Endodermal cell (in vitro differentiated cells): Measurements from ENCODE around the gene ROBO1. TPM values are rescaled to one million over a fixed set of nuclear protein-coding genes. Genes with fewer than 3 reads are reported as not detected.

ENCODE experiments used
- DNase-seq: peaks from one replicate; pipeline ENCODE4 v3.0.0-alpha.2; 2017
- H3K27ac ChIP-seq: 2 replicates; pipeline ENCODE4 v1.5.1; 2013; ENCODE audit warnings: mild to moderate bottlenecking, low read depth, low read length, moderate library complexity
- H3K27me3 ChIP-seq: 2 replicates; pipeline ENCODE4 v1.6.1; 2013; ENCODE audit warnings: mild to moderate bottlenecking, low read length, moderate library complexity; ENCODE audit not compliant: insufficient read depth, control insufficient read depth, poor library complexity, severe bottlenecking
- H3K36me3 ChIP-seq: 2 replicates; pipeline ENCODE4 v1.7.0; 2013; ENCODE audit warnings: mild to moderate bottlenecking, low read length, moderate library complexity; ENCODE audit not compliant: control insufficient read depth, insufficient read depth
- H3K4me1 ChIP-seq: one replicate; pipeline ENCODE4 v1.7.0; 2013; ENCODE audit warnings: low read length; ENCODE audit not compliant: control insufficient read depth, insufficient read depth
- H3K4me3 ChIP-seq: 2 replicates; pipeline ENCODE4 v1.5.1; 2013; ENCODE audit warnings: mild to moderate bottlenecking, low read length, moderate library complexity
- H3K9ac ChIP-seq: 2 replicates; pipeline ENCODE4 v1.6.1; 2013; ENCODE audit warnings: mild to moderate bottlenecking, low read length, moderate library complexity; ENCODE audit not compliant: poor library complexity, severe bottlenecking; ENCODE audit errors: extremely low read depth
- H3K9me3 ChIP-seq: 2 replicates; pipeline ENCODE4 v1.6.1; 2013; ENCODE audit warnings: mild to moderate bottlenecking, low read length, moderate library complexity; ENCODE audit not compliant: control insufficient read depth
- H3K27ac Mint-ChIP-seq: 2 replicates; pipeline ENCODE4 v1.8.0; 2020; ENCODE audit warnings: mixed read lengths
- H3K27me3 Mint-ChIP-seq: 2 replicates; pipeline ENCODE4 v1.8.0; 2021; ENCODE audit warnings: mild to moderate bottlenecking, mixed read lengths; ENCODE audit not compliant: insufficient read depth
- H3K36me3 Mint-ChIP-seq: 2 replicates; pipeline ENCODE4 v1.8.0; 2020; ENCODE audit warnings: low read depth, mixed read lengths
- H3K4me1 Mint-ChIP-seq: 2 replicates; pipeline ENCODE4 v1.8.0; 2020; ENCODE audit warnings: mixed read lengths
- H3K4me3 Mint-ChIP-seq: 2 replicates; pipeline ENCODE4 v1.8.0; 2020; ENCODE audit warnings: mild to moderate bottlenecking, moderate library complexity, mixed read lengths
- H3K9me3 Mint-ChIP-seq: 2 replicates; pipeline ENCODE4 v1.8.0; 2020; ENCODE audit warnings: mild to moderate bottlenecking, mixed read lengths
- WGBS, 2 experiments: methylation state at CpG; one replicate each; pipeline versions ENCODE4 v1.1.5 to v1.1.7; 2013; ENCODE audit warnings: missing lambda C conversion rate in 2 of 2, mixed read lengths in 1 of 2; ENCODE audit not compliant: insufficient coverage in 1 of 2, insufficient read length in 1 of 2; 5-methylcytosine and 5-hydroxymethylcytosine counted together
- total RNA-seq, 2 donors: library from RNA; stranded (reverse); fragmentation: NEBNext Ultra II Directional in 1 of 2; extraction: Animal tissue kit (Norgen Biotek cat#: 25700) in 1 of 2; gene quantifications; 2 replicates in 1 of 2; 3 replicates in 1 of 2; pipeline ENCODE4 v1.2.1, GENCODE V29; 2021
- TF ChIP-seq, protein P1 (sequence below): fragments of 200-600 bp; sonication (generic); conservative IDR thresholded peaks from 2 replicates; pipeline ENCODE4 v1.5.0; 2021; ENCODE audit warnings: antibody characterized with exemption, mild to moderate bottlenecking

The ROBO1 gene
- total RNA-seq, 2 donors from 2014 or later: 74.8 to 75.9 TPM

DNA sequence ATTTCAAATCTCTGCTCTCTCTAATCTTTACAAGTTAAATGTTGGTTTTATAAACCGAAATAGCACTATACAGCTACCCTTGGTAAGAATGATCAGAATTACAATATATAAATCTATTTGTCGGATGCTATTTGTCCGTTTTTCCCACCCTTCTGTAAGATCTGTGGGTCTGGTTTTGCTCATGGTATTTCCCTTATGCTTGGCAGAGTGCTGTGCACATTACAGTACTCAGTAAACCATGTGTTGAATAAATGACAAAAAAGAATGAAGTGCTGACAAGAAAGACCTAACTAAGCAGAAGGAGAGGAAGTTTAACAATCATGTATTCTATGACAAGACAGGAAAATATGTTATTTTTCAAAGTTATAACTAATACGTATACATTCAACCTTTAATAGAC, 827.2 kb downstream of the ROBO1 start:
- H3K9me3 Mint-ChIP-seq: peaks cover 34% of the 10 kb centered on the region
- no peak overlapping the region for H3K27ac Mint-ChIP-seq
- H3K4me1 Mint-ChIP-seq: no peaks in the 10 kb centered on the region
- H3K4me3 Mint-ChIP-seq: no peak overlapping the region
- no peaks in the 10 kb centered on the region for H3K27me3 ChIP-seq
- peaks cover 37% of the 10 kb centered on the region for H3K36me3 Mint-ChIP-seq
- no peaks in the 10 kb centered on the region for H3K36me3 ChIP-seq
- 91% methylated on average over 4 of the region's 4 CpGs; no CpG with 5 or more reads in 1 of the 2 experiments for WGBS, 2 experiments
- no peaks in the 10 kb centered on the region for H3K4me1 ChIP-seq
- H3K9me3 ChIP-seq: peaks cover 16% of the 10 kb centered on the region
- H3K27ac ChIP-seq: no peak overlapping the region
- TF ChIP-seq, protein P1, sequence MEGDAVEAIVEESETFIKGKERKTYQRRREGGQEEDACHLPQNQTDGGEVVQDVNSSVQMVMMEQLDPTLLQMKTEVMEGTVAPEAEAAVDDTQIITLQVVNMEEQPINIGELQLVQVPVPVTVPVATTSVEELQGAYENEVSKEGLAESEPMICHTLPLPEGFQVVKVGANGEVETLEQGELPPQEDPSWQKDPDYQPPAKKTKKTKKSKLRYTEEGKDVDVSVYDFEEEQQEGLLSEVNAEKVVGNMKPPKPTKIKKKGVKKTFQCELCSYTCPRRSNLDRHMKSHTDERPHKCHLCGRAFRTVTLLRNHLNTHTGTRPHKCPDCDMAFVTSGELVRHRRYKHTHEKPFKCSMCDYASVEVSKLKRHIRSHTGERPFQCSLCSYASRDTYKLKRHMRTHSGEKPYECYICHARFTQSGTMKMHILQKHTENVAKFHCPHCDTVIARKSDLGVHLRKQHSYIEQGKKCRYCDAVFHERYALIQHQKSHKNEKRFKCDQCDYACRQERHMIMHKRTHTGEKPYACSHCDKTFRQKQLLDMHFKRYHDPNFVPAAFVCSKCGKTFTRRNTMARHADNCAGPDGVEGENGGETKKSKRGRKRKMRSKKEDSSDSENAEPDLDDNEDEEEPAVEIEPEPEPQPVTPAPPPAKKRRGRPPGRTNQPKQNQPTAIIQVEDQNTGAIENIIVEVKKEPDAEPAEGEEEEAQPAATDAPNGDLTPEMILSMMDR: no peak
- H3K4me3 ChIP-seq: no peak overlapping the region
- no peak overlapping the region for H3K9ac ChIP-seq
- no peak for DNase-seq
- H3K27me3 Mint-ChIP-seq: no peaks in the 10 kb centered on the region

DNA sequence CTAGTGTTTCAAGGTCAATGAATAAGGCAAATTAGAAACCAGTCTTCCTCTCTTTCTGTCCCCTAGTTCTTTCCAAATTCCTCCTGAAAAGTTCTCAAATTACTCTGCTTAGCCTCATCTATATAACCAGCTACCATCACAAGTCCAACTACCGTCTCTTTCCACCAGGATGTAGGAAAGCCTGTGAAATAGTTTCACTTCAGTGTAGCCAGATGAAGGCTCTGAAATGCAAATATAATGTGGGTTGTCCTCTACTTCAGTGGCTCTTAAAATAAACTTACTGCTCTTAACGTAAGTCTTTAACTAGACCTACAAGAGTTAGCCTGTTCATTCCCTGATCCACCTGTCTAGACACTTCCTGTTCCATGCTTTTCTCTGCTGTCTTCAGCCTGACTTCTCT, 827.7 kb downstream of the ROBO1 start:
- no peak overlapping the region for H3K9ac ChIP-seq
- H3K27ac ChIP-seq: no peak overlapping the region
- Mint-ChIP-seq H3K9me3 (peaks cover 29% of the 10 kb centered on the region), H3K27me3 (no peaks in the 10 kb centered on the region), H3K4me3 (no peak overlapping the region), H3K36me3 (peaks cover 32% of the 10 kb centered on the region), H3K27ac (no peak overlapping the region), H3K4me1 (no peaks in the 10 kb centered on the region)
- no peak overlapping the region for H3K4me3 ChIP-seq
- no peak for DNase-seq
- H3K9me3 ChIP-seq: peaks cover 16% of the 10 kb centered on the region
- H3K27me3 ChIP-seq: no peaks in the 10 kb centered on the region
- no peaks in the 10 kb centered on the region for H3K36me3 ChIP-seq
- no peaks in the 10 kb centered on the region for H3K4me1 ChIP-seq
- TF ChIP-seq, protein P1: no peak
- 91 to 100% methylated on average over 1 to 2 of the region's 2 CpGs for WGBS, 2 experiments

DNA sequence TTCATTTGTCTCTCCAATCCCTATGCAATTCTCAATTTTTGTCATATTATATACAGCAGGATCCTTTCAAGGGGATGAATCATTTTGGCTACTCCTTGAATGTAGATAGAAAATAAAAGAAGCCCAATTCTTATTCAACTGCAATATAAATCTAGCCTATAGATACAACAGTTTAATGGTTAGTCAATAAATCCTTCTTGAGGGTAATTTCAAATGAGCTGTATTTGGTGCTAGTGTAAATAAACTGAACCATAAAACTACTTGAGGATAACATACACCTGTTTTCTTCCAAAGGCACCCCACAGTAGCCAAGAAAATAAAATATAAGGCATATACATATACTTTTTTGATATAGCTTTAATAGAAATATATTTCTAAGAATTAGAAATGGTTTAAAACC, 830.3 kb downstream of the ROBO1 start:
- H3K36me3 Mint-ChIP-seq: peaks cover 22% of the 10 kb centered on the region
- no peak overlapping the region for H3K27ac ChIP-seq
- H3K4me1 ChIP-seq: no peaks in the 10 kb centered on the region
- H3K9ac ChIP-seq: no peak overlapping the region
- no peaks in the 10 kb centered on the region for H3K36me3 ChIP-seq
- no peak overlapping the region for H3K27ac Mint-ChIP-seq
- H3K9me3 Mint-ChIP-seq: peaks cover 5% of the 10 kb centered on the region
- H3K27me3 Mint-ChIP-seq: no peaks in the 10 kb centered on the region
- H3K4me1 Mint-ChIP-seq: no peaks in the 10 kb centered on the region
- no peaks in the 10 kb centered on the region for H3K9me3 ChIP-seq
- H3K4me3 ChIP-seq: no peak overlapping the region
- no peak overlapping the region for H3K4me3 Mint-ChIP-seq
- TF ChIP-seq, protein P1: no peak
- H3K27me3 ChIP-seq: no peaks in the 10 kb centered on the region
- DNase-seq: no peak
